HepG2 (cell line): Measurements from ENCODE around the gene EPPIN.

Experiments
- HCFC1 ChIP-seq: fragments of 150-350 bp; IDR thresholded peaks from 2 replicates; pipeline ENCODE4 v1.6.1; 2014; ENCODE audit warnings: low read depth, low read length
- MXI1 ChIP-seq: IDR thresholded peaks from 3 replicates; pipeline ENCODE4 v1.6.1; 2012; ENCODE audit warnings: low read depth, low read length, inconsistent platforms, borderline replicate concordance
- NR1H2 ChIP-seq: sonication (generic); formaldehyde crosslinking; IDR thresholded peaks from 2 replicates; pipeline ENCODE4 v1.8.1; 2022; ENCODE audit warnings: low read depth, missing genetic modification reagents, borderline replicate concordance
- SIN3A ChIP-seq: IDR thresholded peaks from 2 replicates; pipeline ENCODE4 v1.6.1; 2011; ENCODE audit warnings: low read depth, mild to moderate bottlenecking, control low read depth, low read length, borderline replicate concordance
- TCF7 ChIP-seq: sonication (generic); IDR thresholded peaks from 2 replicates; pipeline ENCODE4 v1.6.1; 2016; ENCODE audit warnings: antibody characterized with exemption, low read depth
- USF2 ChIP-seq, 2 experiments: sonication (generic) in 1 of 2; formaldehyde crosslinking in 1 of 2; IDR thresholded peaks; 2 replicates each; pipeline versions ENCODE4 v1.5.1 to v1.6.1; 2011 to 2020; ENCODE audit warnings: borderline replicate concordance in 1 of 2, low read depth in 1 of 2, low read length in 1 of 2, mild to moderate bottlenecking in 1 of 2, missing genetic modification reagents in 1 of 2, moderate library complexity in 1 of 2
- ZBTB3 ChIP-seq: sonication (generic); formaldehyde crosslinking; IDR thresholded peaks from 2 replicates; pipeline ENCODE4 v1.4.0; 2020; ENCODE audit warnings: low read depth, mild to moderate bottlenecking, moderate library complexity, missing genetic modification reagents, borderline replicate concordance
- ZBTB4 ChIP-seq: sonication (generic); formaldehyde crosslinking; IDR thresholded peaks from 2 replicates; pipeline ENCODE4 v1.4.0; 2020; ENCODE audit warnings: missing genetic modification reagents, mild to moderate bottlenecking, borderline replicate concordance
- ZBTB7A ChIP-seq: sonication (generic); formaldehyde crosslinking; IDR thresholded peaks from 2 replicates; pipeline ENCODE4 v1.8.0; 2022; ENCODE audit warnings: mild to moderate bottlenecking, missing genetic modification reagents
- ZFP36 ChIP-seq: fragments of 150-350 bp; IDR thresholded peaks from 2 replicates; pipeline ENCODE4 v1.6.1; 2018; ENCODE audit warnings: borderline replicate concordance, low read length, low read depth; ENCODE audit not compliant: partially characterized antibody
- ZKSCAN1 ChIP-seq: fragments of 150-350 bp; IDR thresholded peaks from 2 replicates; pipeline ENCODE4 v1.6.1; 2014; ENCODE audit warnings: low read length

GRCh38 chr20:45552456-45552855 lies 5.3 kb upstream of the EPPIN start:
- TF ChIP-seq HCFC1 (no peak), ZFP36 (no peak), USF2 (IDR thresholded peaks at IDR 0.05; ENCODE audit: low read depth, low read length) (no peak), USF2 (CRISPR knock-in tag; IDR thresholded peaks at IDR 0.05; ENCODE audit: borderline replicate concordance) (no peak), TCF7 (no peak), ZBTB4 (CRISPR knock-in tag) (no peak), ZBTB3 (CRISPR knock-in tag) (no peak), ZBTB7A (CRISPR knock-in tag) (no peak), ZKSCAN1 (no peak), MXI1 (no peak), NR1H2 (no peak), SIN3A (no peak)
